ENCODE results near the gene SPECC1L. TPM values are rescaled to one million over a fixed set of nuclear protein-coding genes. Genes with fewer than 3 reads are reported as not detected.

Gene SPECC1L
- total and polyA plus RNA-seq, 2 of the 8 experiments (the other 6 are each of a cell fraction or from before 2014, with no cell fraction given): 15.7 to 61.6 TPM

DNA sequence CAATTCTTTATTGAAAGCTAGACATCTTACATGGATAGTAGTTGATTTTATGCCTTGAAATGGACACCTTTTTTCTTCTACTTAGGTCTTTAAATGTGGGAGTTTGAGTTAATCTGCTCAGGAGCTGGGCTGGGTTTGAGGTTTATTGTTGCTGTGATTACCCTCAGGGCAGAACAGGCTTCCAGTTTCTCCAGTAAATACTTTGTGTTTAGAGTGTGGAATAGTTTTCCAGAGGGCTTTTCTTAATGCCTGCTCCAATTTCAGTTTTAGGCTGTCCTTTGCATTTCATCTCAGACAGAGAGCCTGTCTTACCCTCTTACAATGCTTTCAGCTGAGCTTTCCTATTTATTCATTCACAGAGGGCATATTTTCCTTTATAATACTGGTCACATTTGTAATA lies 86.9 kb downstream of the SPECC1L start:
- H2AFZ ChIP-seq (ENCODE audit: low read length): no peak overlapping the region
- H2BK120ac ChIP-seq (replicated peaks; ENCODE audit: low read depth, low read length): no peak overlapping the region
- H3K4me1 ChIP-seq (replicated peaks in 1 of 4; ENCODE audit: control insufficient read depth in 3 of 4, insufficient read depth in 4 of 4, low read length in 3 of 4): no peaks in the 10 kb centered on the region
- H3K79me1 ChIP-seq (ENCODE audit: low read depth, low read length): no peaks in the 10 kb centered on the region
- FAIRE-seq (no peak), DNase-seq (ENCODE audit: low read depth in 1 of 2, low spot score in 2 of 2) (no peak)
- H3K27ac ChIP-seq (ENCODE audit: low read depth, low read length): no peak overlapping the region
- H3K23me2 ChIP-seq (ENCODE audit: low read depth, low read length): no peaks in the 10 kb centered on the region
- CTCF ChIA-PET (ENCODE audit: partially characterized antibody): interaction anchor here (0.7 kb wide), 1 partner anchor 61 kb away, joined by 3 read pairs; no protein-coding TSS in a partner anchor
- no peak overlapping the region for H3K9ac ChIP-seq (replicated peaks in 1 of 4; ENCODE audit: extremely low read depth in 1 of 4, low read depth in 3 of 4, low read length in 3 of 4)
- H2BK12ac ChIP-seq (ENCODE audit: low read depth, low read length): no peak overlapping the region
- no peaks in the 10 kb centered on the region for H3K79me2 ChIP-seq (ENCODE audit: control insufficient read depth in 1 of 2, insufficient read depth in 2 of 2, low read length in 2 of 2)
- H4K91ac ChIP-seq (replicated peaks; ENCODE audit: insufficient read length, low read length): no peak overlapping the region
- H2BK20ac ChIP-seq (ENCODE audit: low read length): no peak overlapping the region
- peaks cover 2 to 31% (median 11%) of the 10 kb centered on the region in 4 experiments; a peak in 5 of 8 replicates for H3K36me3 ChIP-seq (ENCODE audit: control insufficient read depth in 2 of 4, insufficient read depth in 4 of 4, low read length in 3 of 4)
- H4K20me1 ChIP-seq (replicated peaks in 1 of 2; ENCODE audit: control insufficient read depth in 1 of 2, insufficient read depth in 2 of 2, low read length in 2 of 2): no peaks in the 10 kb centered on the region
- no peak overlapping the region for H3K4ac ChIP-seq (replicated peaks; ENCODE audit: insufficient read length, low read depth, low read length)
- no peak overlapping the region for H3K4me3 ChIP-seq (ENCODE audit: extremely low read depth in 1 of 4, insufficient read depth in 2 of 4, low read depth in 3 of 4, low read length in 4 of 4)
- H3K18ac ChIP-seq (ENCODE audit: extremely low read depth, low read length): no peak overlapping the region
- no peaks in the 10 kb centered on the region for H3K27me3 ChIP-seq (replicated peaks in 1 of 4; ENCODE audit: control insufficient read depth in 3 of 4, extremely low read depth in 1 of 4, insufficient read depth in 3 of 4, low read length in 3 of 4)
- H3K56ac ChIP-seq (replicated peaks; ENCODE audit: insufficient read length, low read depth, low read length): no peak overlapping the region
- peaks cover 3 to 5% of the 10 kb centered on the region in 2 experiments; a peak in 2 of 4 replicates for H3K9me3 ChIP-seq (ENCODE audit: insufficient read depth in 2 of 2, low read depth in 1 of 2, low read length in 1 of 2)
- TF ChIP-seq NRF1 (IDR thresholded peaks at IDR 0.05; ENCODE audit: low read depth, low read length) (no peak), SRF (IDR thresholded peaks at IDR 0.05; ENCODE audit: low read depth, low read length) (no peak), RXRA (IDR thresholded peaks at IDR 0.05; ENCODE audit: insufficient read depth, low read depth, low read length) (no peak), JUND (IDR thresholded peaks at IDR 0.05; ENCODE audit: low read length) (no peak), TAF7 (optimal IDR thresholded peaks at IDR 0.05; ENCODE audit: borderline replicate concordance, low read depth, low read length) (no peak), SAP30 (IDR thresholded peaks at IDR 0.05; ENCODE audit: insufficient read depth, insufficient replicate concordance, low read length) (no peak), POLR2A (IDR thresholded peaks at IDR 0.05; ENCODE audit: control extremely low read depth in 1 of 2, low read depth in 2 of 2, low read length in 2 of 2) (no peak), GABPA (IDR thresholded peaks at IDR 0.05; ENCODE audit: borderline replicate concordance, insufficient read depth, low read length) (no peak), ASH2L (IDR thresholded peaks at IDR 0.05; ENCODE audit: low read length) (no peak), KDM4A (IDR thresholded peaks at IDR 0.05; ENCODE audit: low read depth, low read length, severe bottlenecking) (no peak), SP4 (IDR thresholded peaks at IDR 0.05; ENCODE audit: low read length) (no peak), KDM1A (IDR thresholded peaks at IDR 0.05; ENCODE audit: borderline replicate concordance, low read length) (no peak)
- TF ChIP-seq, protein P1, sequence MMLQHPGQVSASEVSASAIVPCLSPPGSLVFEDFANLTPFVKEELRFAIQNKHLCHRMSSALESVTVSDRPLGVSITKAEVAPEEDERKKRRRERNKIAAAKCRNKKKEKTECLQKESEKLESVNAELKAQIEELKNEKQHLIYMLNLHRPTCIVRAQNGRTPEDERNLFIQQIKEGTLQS (IDR thresholded peaks at IDR 0.05; ENCODE audit: insufficient read depth, low read depth, low read length): no peak
- no peak overlapping the region for H3K14ac ChIP-seq (ENCODE audit: insufficient read length)
- POLR2A ChIA-PET (ENCODE audit: partially characterized antibody): interaction anchor here (1.0 kb wide), 1 partner anchor 14 kb away, joined by 3 read pairs; no protein-coding TSS in a partner anchor
- H4K8ac ChIP-seq (ENCODE audit: extremely low read depth, insufficient read depth, low read length): no peak overlapping the region
- no peak overlapping the region for H2AK5ac ChIP-seq (ENCODE audit: low read depth, low read length)
- H3K4me2 ChIP-seq (ENCODE audit: insufficient read depth in 1 of 2, low read depth in 2 of 2, low read length in 2 of 2): no peak overlapping the region
- no peak overlapping the region for H3K23ac ChIP-seq (ENCODE audit: insufficient read length)
- H4K5ac ChIP-seq (ENCODE audit: insufficient read length, low read depth, low read length): no peak overlapping the region
- no peak overlapping the region for H2BK5ac ChIP-seq (ENCODE audit: low read depth, low read length)
- no peak overlapping the region for H2BK15ac ChIP-seq (ENCODE audit: low read length)
